GM12878 (cell line): Measurements from ENCODE around the gene ANKMY1. TPM values are rescaled to one million over a fixed set of nuclear protein-coding genes. Genes with fewer than 3 reads are reported as not detected.

Experiments
- ATF7 ChIP-seq: fragments of 450-650 bp; IDR thresholded peaks from 2 replicates; pipeline ENCODE4 v1.6.1; 2016; ENCODE audit warnings: low read depth, mild to moderate bottlenecking
- CREB1 ChIP-seq: IDR thresholded peaks from 2 replicates; pipeline ENCODE4 v1.6.1; 2012; ENCODE audit warnings: low read depth, mild to moderate bottlenecking, inconsistent platforms
- GABPA ChIP-seq: IDR thresholded peaks from 2 replicates; pipeline ENCODE4 v1.6.1; 2014; ENCODE audit warnings: antibody characterized with exemption, low read depth, mild to moderate bottlenecking, inconsistent platforms
- HDGF ChIP-seq: fragments of 450-650 bp; IDR thresholded peaks from 2 replicates; pipeline ENCODE4 v1.6.1; 2016; ENCODE audit warnings: antibody characterized with exemption
- IKZF1 ChIP-seq: fragments of 450-650 bp; conservative IDR thresholded peaks from 2 replicates; pipeline ENCODE4 v1.6.1; 2017; ENCODE audit warnings: antibody characterized with exemption, mild to moderate bottlenecking
- IKZF2 ChIP-seq, 2 experiments: fragments of 450-650 bp; IDR thresholded peaks; 2 replicates each; pipeline ENCODE4 v1.6.1; 2017; ENCODE audit warnings: mild to moderate bottlenecking in 2 of 2, moderate library complexity in 2 of 2
- LARP7 ChIP-seq: fragments of 450-650 bp; IDR thresholded peaks from 2 replicates; pipeline ENCODE4 v1.6.1; 2017; ENCODE audit warnings: mild to moderate bottlenecking
- NR2C1 ChIP-seq: fragments of 450-650 bp; IDR thresholded peaks from 2 replicates; pipeline ENCODE4 v1.6.1; 2017; ENCODE audit warnings: antibody characterized with exemption, mild to moderate bottlenecking, moderate library complexity
- NR2F1 ChIP-seq: fragments of 450-650 bp; conservative IDR thresholded peaks from 2 replicates; pipeline ENCODE4 v1.6.1; 2017; ENCODE audit warnings: mild to moderate bottlenecking
- PKNOX1 ChIP-seq: fragments of 450-650 bp; IDR thresholded peaks from 2 replicates; pipeline ENCODE4 v1.6.1; 2016; ENCODE audit warnings: mild to moderate bottlenecking
- POLR2A ChIP-seq: IDR thresholded peaks from 2 replicates; pipeline ENCODE4 v1.6.1; 2011; ENCODE audit warnings: low read depth, mild to moderate bottlenecking, low read length
- POLR2AphosphoS2 ChIP-seq: IDR thresholded peaks from 2 replicates; pipeline ENCODE4 v1.6.1; 2011; ENCODE audit warnings: low read depth, mild to moderate bottlenecking, low read length, improper control_type of control experiment, moderate library complexity
- RBBP5 ChIP-seq: fragments of 200-600 bp; sonication (generic); conservative IDR thresholded peaks from 2 replicates; pipeline ENCODE4 v1.6.1; 2016
- RCOR1 ChIP-seq: conservative IDR thresholded peaks from 2 replicates; pipeline ENCODE4 v1.6.1; 2012; ENCODE audit warnings: low read depth, low read length, improper control_type of control experiment
- RUNX3 ChIP-seq: IDR thresholded peaks from 2 replicates; pipeline ENCODE4 v1.6.1; 2012; ENCODE audit warnings: low read length, inconsistent platforms
- SMARCA5 ChIP-seq: fragments of 450-650 bp; IDR thresholded peaks from 2 replicates; pipeline ENCODE4 v1.6.1; 2017; ENCODE audit warnings: mild to moderate bottlenecking
- SPI1 ChIP-seq: IDR thresholded peaks from 2 replicates; pipeline ENCODE4 v1.6.1; 2011; ENCODE audit warnings: low read depth, mild to moderate bottlenecking, low read length, moderate library complexity, borderline replicate concordance; ENCODE audit not compliant: insufficient read depth
- SRF ChIP-seq, 2 experiments: IDR thresholded peaks; 2 replicates each; pipeline ENCODE4 v1.6.1; 2011; ENCODE audit warnings: low read depth in 2 of 2, low read length in 2 of 2, mild to moderate bottlenecking in 1 of 2, moderate library complexity in 1 of 2
- STAT3 ChIP-seq: IDR thresholded peaks from 2 replicates; pipeline ENCODE4 v1.6.1; 2011; ENCODE audit warnings: low read depth, low read length, improper control_type of control experiment
- WRNIP1 ChIP-seq: IDR thresholded peaks from 2 replicates; pipeline ENCODE4 v1.6.1; 2011; ENCODE audit warnings: low read depth, low read length, improper control_type of control experiment, borderline replicate concordance
- ZBED1 ChIP-seq: IDR thresholded peaks from 2 replicates; pipeline ENCODE4 v1.6.1; 2016; ENCODE audit warnings: borderline replicate concordance
- ZZZ3 ChIP-seq: IDR thresholded peaks from 2 replicates; pipeline ENCODE4 v1.6.1; 2011; ENCODE audit warnings: low read depth; ENCODE audit not compliant: control insufficient read depth, insufficient read length
- polyA plus RNA-seq, 11 experiments: library from polyadenylated mRNA; depleted of rRNA in 4 of 11; unstranded in 6 of 11; stranded (reverse) in 5 of 11; fragments of >200 nt; fragmentation: Nextera tagmentation in 4 of 11; fragmentation: Illumina TruSeq in 1 of 11; extraction: Ambion mirVana in 4 of 11; extraction: Trizol in 1 of 11; gene quantifications; 1 replicate in 1 of 11; 2 replicates in 10 of 11; pipeline versions ENCODE4 v1.2.1 to v1.2.3, GENCODE V29; 2011 to 2016; ENCODE audit warnings: inconsistent platforms in 2 of 11, missing spikeins in 2 of 11, low read depth in 1 of 11
- total RNA-seq, 4 experiments: library from RNA; depleted of rRNA in 3 of 4; stranded (reverse); fragments of >200 nt in 3 of 4; fragmentation: Illumina TruSeq in 1 of 4; extraction: Trizol in 1 of 4; gene quantifications; 2 replicates each; pipeline versions ENCODE4 v1.2.1 to v1.2.3, GENCODE V29; 2013 to 2021
- TF ChIP-seq, protein P1 (sequence below): fragments of 450-650 bp; IDR thresholded peaks from 2 replicates; pipeline ENCODE4 v1.6.1; 2014; ENCODE audit warnings: mild to moderate bottlenecking
- TF ChIP-seq, protein P2 (sequence below): IDR thresholded peaks from 2 replicates; pipeline ENCODE4 v1.6.1; 2011; ENCODE audit warnings: mild to moderate bottlenecking, low read depth, low read length, moderate library complexity; ENCODE audit not compliant: insufficient replicate concordance
- TF ChIP-seq, protein P3 (sequence below): fragments of 450-650 bp; conservative IDR thresholded peaks from 2 replicates; pipeline ENCODE4 v1.6.1; 2017; ENCODE audit warnings: mild to moderate bottlenecking, moderate library complexity
- TF ChIP-seq, protein P4 (sequence below): IDR thresholded peaks from 2 replicates; pipeline ENCODE4 v1.6.1; 2012; ENCODE audit warnings: low read depth, low read length, improper control_type of control experiment

ANKMY1 gene
- total and polyA plus RNA-seq, 10 of the 15 experiments (the other 5 are each of a cell fraction or from before 2014, with no cell fraction given), result 1.1 to 15.3 (median 11.1) TPM

DNA sequence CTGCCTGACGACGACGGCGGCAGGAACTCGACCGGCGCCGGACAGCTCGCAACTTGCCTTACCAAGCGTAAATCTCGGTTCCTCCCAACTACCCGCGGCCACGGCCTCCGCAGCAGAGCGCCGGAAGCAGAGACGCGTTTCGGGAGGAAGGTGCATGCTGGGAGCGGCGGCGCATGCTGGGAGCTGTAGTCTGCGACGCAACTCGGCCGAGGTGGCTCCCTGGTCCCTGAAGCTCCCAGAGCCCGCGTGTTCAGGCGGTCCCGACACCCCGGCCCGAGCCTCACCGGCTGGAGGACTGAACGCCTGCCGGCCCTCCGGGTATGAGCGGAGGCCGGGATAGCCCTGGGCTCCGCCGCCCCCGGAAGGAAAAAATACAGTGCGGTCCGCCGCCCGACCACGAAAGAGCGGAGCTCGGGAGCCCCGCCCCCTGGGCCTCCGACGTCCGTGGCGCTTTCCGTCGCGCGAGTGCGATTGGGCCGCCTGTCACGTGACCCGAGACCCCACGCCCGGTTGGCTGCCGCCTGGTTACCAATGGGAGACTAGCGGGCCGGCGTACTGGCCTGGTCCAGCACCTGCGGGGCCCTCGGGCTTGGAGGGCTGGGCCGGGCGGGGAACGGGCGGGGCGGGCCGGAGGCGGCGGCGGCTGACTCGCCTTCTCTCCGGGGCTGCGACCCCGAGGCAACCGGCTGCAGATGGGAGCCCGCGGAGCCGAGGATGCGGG is 28.6 kb upstream of the ANKMY1 start, which contains the start of gene CAPN10 (continued):
- TF ChIP-seq, protein P1, sequence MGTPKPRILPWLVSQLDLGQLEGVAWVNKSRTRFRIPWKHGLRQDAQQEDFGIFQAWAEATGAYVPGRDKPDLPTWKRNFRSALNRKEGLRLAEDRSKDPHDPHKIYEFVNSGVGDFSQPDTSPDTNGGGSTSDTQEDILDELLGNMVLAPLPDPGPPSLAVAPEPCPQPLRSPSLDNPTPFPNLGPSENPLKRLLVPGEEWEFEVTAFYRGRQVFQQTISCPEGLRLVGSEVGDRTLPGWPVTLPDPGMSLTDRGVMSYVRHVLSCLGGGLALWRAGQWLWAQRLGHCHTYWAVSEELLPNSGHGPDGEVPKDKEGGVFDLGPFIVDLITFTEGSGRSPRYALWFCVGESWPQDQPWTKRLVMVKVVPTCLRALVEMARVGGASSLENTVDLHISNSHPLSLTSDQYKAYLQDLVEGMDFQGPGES, result no peak
- TF ChIP-seq ATF7 (peak; percentile 47), GABPA (peak; percentile 90), NR2F1 (0 out of 2 replicates have a peak, but pooled peaks have one; percentile 19), IKZF2 (IDR thresholded peaks at IDR 0.05) (peak; percentile 11 to 25; a peak in 1 of 4 replicates), POLR2AphosphoS2 (no peak; the same call in 1 of the 2 replicates), POLR2A (peak; percentile 95), ZZZ3 (no peak), RCOR1 (no peak; the same call in 1 of the 2 replicates), ZBED1 (no peak), HDGF (peak; percentile 81; the same call in 1 of the 2 replicates), PKNOX1 (0 out of 2 replicates have a peak, but pooled peaks have one; percentile 5), SRF (IDR thresholded peaks at IDR 0.05; ENCODE audit: low read depth in 2 of 2, low read length in 2 of 2) (0 out of 4 replicates have a peak, but pooled peaks have one; percentile 42 to 56), STAT3 (no peak), NR2C1 (peak; percentile 93), IKZF1 (peak; percentile 99), WRNIP1 (no peak), SPI1 (peak; percentile 84; the same call in 1 of the 2 replicates), LARP7 (peak; percentile 89), RUNX3 (peak; percentile 63), RBBP5 (no peak), CREB1 (peak; percentile 93), SMARCA5 (peak; percentile 67; the same call in 1 of the 2 replicates)
- TF ChIP-seq, protein P2, sequence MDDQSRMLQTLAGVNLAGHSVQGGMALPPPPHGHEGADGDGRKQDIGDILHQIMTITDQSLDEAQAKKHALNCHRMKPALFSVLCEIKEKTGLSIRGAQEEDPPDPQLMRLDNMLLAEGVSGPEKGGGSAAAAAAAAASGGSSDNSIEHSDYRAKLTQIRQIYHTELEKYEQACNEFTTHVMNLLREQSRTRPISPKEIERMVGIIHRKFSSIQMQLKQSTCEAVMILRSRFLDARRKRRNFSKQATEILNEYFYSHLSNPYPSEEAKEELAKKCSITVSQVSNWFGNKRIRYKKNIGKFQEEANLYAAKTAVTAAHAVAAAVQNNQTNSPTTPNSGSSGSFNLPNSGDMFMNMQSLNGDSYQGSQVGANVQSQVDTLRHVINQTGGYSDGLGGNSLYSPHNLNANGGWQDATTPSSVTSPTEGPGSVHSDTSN, result no peak
- TF ChIP-seq, protein P3, sequence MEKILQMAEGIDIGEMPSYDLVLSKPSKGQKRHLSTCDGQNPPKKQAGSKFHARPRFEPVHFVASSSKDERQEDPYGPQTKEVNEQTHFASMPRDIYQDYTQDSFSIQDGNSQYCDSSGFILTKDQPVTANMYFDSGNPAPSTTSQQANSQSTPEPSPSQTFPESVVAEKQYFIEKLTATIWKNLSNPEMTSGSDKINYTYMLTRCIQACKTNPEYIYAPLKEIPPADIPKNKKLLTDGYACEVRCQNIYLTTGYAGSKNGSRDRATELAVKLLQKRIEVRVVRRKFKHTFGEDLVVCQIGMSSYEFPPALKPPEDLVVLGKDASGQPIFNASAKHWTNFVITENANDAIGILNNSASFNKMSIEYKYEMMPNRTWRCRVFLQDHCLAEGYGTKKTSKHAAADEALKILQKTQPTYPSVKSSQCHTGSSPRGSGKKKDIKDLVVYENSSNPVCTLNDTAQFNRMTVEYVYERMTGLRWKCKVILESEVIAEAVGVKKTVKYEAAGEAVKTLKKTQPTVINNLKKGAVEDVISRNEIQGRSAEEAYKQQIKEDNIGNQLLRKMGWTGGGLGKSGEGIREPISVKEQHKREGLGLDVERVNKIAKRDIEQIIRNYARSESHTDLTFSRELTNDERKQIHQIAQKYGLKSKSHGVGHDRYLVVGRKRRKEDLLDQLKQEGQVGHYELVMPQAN, result 0 out of 2 replicates have a peak, but pooled peaks have one; percentile 71
- TF ChIP-seq, protein P4, sequence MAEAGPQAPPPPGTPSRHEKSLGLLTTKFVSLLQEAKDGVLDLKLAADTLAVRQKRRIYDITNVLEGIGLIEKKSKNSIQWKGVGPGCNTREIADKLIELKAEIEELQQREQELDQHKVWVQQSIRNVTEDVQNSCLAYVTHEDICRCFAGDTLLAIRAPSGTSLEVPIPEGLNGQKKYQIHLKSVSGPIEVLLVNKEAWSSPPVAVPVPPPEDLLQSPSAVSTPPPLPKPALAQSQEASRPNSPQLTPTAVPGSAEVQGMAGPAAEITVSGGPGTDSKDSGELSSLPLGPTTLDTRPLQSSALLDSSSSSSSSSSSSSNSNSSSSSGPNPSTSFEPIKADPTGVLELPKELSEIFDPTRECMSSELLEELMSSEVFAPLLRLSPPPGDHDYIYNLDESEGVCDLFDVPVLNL, result no peak
